ENCODE measurements around the gene MACC1. TPM values are rescaled to one million over a fixed set of nuclear protein-coding genes. Genes with fewer than 3 reads are reported as not detected.
A peak's percentile ranks its signal among the peaks of the same experiment; 100 is the strongest.

MACC1 gene
- total and polyA plus RNA-seq, 10 of the 15 experiments (the other 5 are each of a cell fraction or from before 2014, with no cell fraction given), result 6.0 to 61.1 (median 12.7) TPM

- Histone ChIP-seq H3K36me3 (ENCODE audit: control insufficient read depth in 2 of 2, insufficient read depth in 2 of 2, low read length in 1 of 2) (peaks cover 0 to 2% of the 10 kb centered on the region in 2 experiments; a peak in 1 of 4 replicates), H2AFZ (ENCODE audit: control insufficient read depth, low read depth, low read length) (no peak overlapping the region), H3K4me2 (ENCODE audit: control insufficient read depth, insufficient read depth) (no peak overlapping the region), H4K20me1 (ENCODE audit: control insufficient read depth, insufficient read depth) (no peaks in the 10 kb centered on the region), H3K9me3 (replicated peaks; ENCODE audit: control insufficient read depth, insufficient read depth, low read length) (no peaks in the 10 kb centered on the region; the same call in 2 of the 3 replicates), H3K9ac (ENCODE audit: control insufficient read depth, insufficient read depth, low read length) (no peak overlapping the region), H3K4me1 (ENCODE audit: control insufficient read depth, insufficient read depth, low read length) (no peaks in the 10 kb centered on the region), H3K27me3 (replicated peaks in 1 of 2; ENCODE audit: control insufficient read depth in 2 of 2, insufficient read depth in 2 of 2, low read length in 1 of 2) (no peaks in the 10 kb centered on the region), H3K79me2 (ENCODE audit: control insufficient read depth, insufficient read depth, low read length) (no peaks in the 10 kb centered on the region), H3K27ac (ENCODE audit: control insufficient read depth, insufficient read depth) (no peak overlapping the region), H3K4me3 (no peak overlapping the region)
- no TSS peak for BruUV-seq (replicated peaks)
- ChIA-PET RAD21 (ENCODE audit: unreplicated experiment) (interaction anchor here (0.7 to 1.2 kb wide), 3 partner anchors 37 to 149 kb away, joined by 3 read pairs; no protein-coding TSS in a partner anchor), POLR2A (no interaction called here), CTCF (interaction anchor here (1.0 to 1.6 kb wide), 3 partner anchors 17 to 149 kb away, joined by 3 to 4 read pairs (median 3); no protein-coding TSS in a partner anchor), SMC1A (ENCODE audit: uncharacterized antibody, unreplicated experiment) (interaction anchor here (1.4 to 2.7 kb wide), 3 partner anchors 17 to 179 kb away, joined by 5 to 16 read pairs (median 6); no protein-coding TSS in a partner anchor)
- no peak for FAIRE-seq
- intact Hi-C loops (cut with micrococcal nuclease; ENCODE audit: unreplicated experiment) (loop anchor here (5.0 kb wide), 1 partner anchor 379 kb away; no protein-coding TSS in a partner anchor), in situ Hi-C loops (cut with MboI) (no loop called here)
- no peak for DNase-seq (ENCODE audit: low read depth, low spot score)
- peak; percentile 69 for ATAC-seq
- 76% methylated on average over 4 of the region's 4 CpGs for WGBS (ENCODE audit: insufficient coverage, insufficient replicate concordance, low lambda C conversion rate, missing lambda C conversion rate)
- no peak for TF ChIP-seq IKZF1 (conservative IDR thresholded peaks at IDR 0.05)
- no peak for TF ChIP-seq ZSCAN29 (IDR thresholded peaks at IDR 0.05)
- TF ChIP-seq PRDM15 (CRISPR knock-in tag; IDR thresholded peaks at IDR 0.05), result no peak
- TF ChIP-seq TARDBP (IDR thresholded peaks at IDR 0.05; ENCODE audit: borderline replicate concordance), result no peak
- peak; percentile 50; the same call in 1 of the 2 replicates for TF ChIP-seq ATF7 (IDR thresholded peaks at IDR 0.05; ENCODE audit: low read depth)
- TF ChIP-seq PBX3 (IDR thresholded peaks at IDR 0.05; ENCODE audit: insufficient replicate concordance, low read depth, low read length), result no peak
- peak; percentile 40; the same call in 1 of the 2 replicates for TF ChIP-seq RUNX3 (IDR thresholded peaks at IDR 0.05; ENCODE audit: low read length)
- TF ChIP-seq POU2F2 (IDR thresholded peaks at IDR 0.05; ENCODE audit: borderline replicate concordance, low read depth, low read length), result no peak
- TF ChIP-seq, protein P1, sequence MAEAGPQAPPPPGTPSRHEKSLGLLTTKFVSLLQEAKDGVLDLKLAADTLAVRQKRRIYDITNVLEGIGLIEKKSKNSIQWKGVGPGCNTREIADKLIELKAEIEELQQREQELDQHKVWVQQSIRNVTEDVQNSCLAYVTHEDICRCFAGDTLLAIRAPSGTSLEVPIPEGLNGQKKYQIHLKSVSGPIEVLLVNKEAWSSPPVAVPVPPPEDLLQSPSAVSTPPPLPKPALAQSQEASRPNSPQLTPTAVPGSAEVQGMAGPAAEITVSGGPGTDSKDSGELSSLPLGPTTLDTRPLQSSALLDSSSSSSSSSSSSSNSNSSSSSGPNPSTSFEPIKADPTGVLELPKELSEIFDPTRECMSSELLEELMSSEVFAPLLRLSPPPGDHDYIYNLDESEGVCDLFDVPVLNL (IDR thresholded peaks at IDR 0.05; ENCODE audit: low read depth, low read length), result no peak
These were observed 85.4 kb downstream of the MACC1 start for GRCh38 chr7:20131776-20132175.

Data from GM12878 (cell line).